Naive thymus-derived CD4-positive, alpha-beta T cell (primary cell): Measurements from ENCODE around the gene FGB. TPM values are rescaled to one million over a fixed set of nuclear protein-coding genes. Genes with fewer than 3 reads are reported as not detected.

Source experiments
- ATAC-seq: fragments of 150-1000 bp; cut with Tn5 transposase; 2 replicates; pipeline ENCODE4 v1.10.0; 2021; ENCODE audit warnings: mild to moderate bottlenecking, moderate library complexity
- CTCF ChIA-PET: fragments of 350-600 bp; sonication (Branson Sonifier 250); formaldehyde crosslinking; loops from one replicate; lab custom pipeline; 2021; ENCODE audit warnings: antibody characterized with exemption; lab: Charles Lee
- POLR2A ChIA-PET: fragments of 350-600 bp; sonication (Branson Sonifier 250); formaldehyde crosslinking; loops from one replicate; lab custom pipeline; 2021; ENCODE audit warnings: antibody characterized with exemption, inconsistent platforms; lab: Charles Lee
- DNase-seq, 9 donors: peaks; one replicate each; pipeline versions ENCODE4 v3.0.0 to v3.0.0-alpha.2; 2020 to 2022; ENCODE audit warnings: mixed read lengths in 1 of 9
- H3K27ac ChIP-seq: one replicate; pipeline ENCODE4 v1.7.0; 2013; ENCODE audit warnings: mild to moderate bottlenecking, low read depth, low read length, moderate library complexity
- H3K27me3 ChIP-seq, 2 donors: one replicate each; pipeline ENCODE4 v1.7.0; 2013; ENCODE audit warnings: low read length in 2 of 2, mild to moderate bottlenecking in 2 of 2, moderate library complexity in 2 of 2; ENCODE audit not compliant: control insufficient read depth in 2 of 2, insufficient read depth in 2 of 2
- H3K36me3 ChIP-seq, 3 experiments: 1 replicate in 2 of 3; 2 replicates in 1 of 3; pipeline ENCODE4 v1.7.0; 2013; ENCODE audit warnings: low read length in 3 of 3, mild to moderate bottlenecking in 3 of 3, moderate library complexity in 1 of 3; ENCODE audit not compliant: insufficient read depth in 3 of 3, control insufficient read depth in 2 of 3
- H3K4me1 ChIP-seq, 2 donors: one replicate each; pipeline ENCODE4 v1.7.0; 2013; ENCODE audit warnings: low read length in 2 of 2, mild to moderate bottlenecking in 2 of 2, moderate library complexity in 1 of 2; ENCODE audit not compliant: control insufficient read depth in 2 of 2, insufficient read depth in 2 of 2
- H3K4me3 ChIP-seq: 2 replicates; pipeline ENCODE4 v1.7.0; 2013; ENCODE audit warnings: mild to moderate bottlenecking, low read length
- H3K9me3 ChIP-seq, 3 experiments: 1 replicate in 2 of 3; 2 replicates in 1 of 3; pipeline ENCODE4 v1.7.0; 2013; ENCODE audit warnings: low read length in 3 of 3; ENCODE audit not compliant: control insufficient read depth in 2 of 3
- H3K27ac Mint-ChIP-seq, 9 donors: one replicate each; pipeline ENCODE4 v1.8.0; 2020 to 2022; ENCODE audit warnings: mixed read lengths in 9 of 9, mild to moderate bottlenecking in 8 of 9, moderate library complexity in 5 of 9, inconsistent platforms in 2 of 9
- H3K27me3 Mint-ChIP-seq, 5 donors: one replicate each; pipeline ENCODE4 v1.8.0; 2021 to 2022; ENCODE audit warnings: mixed read lengths in 5 of 5, mild to moderate bottlenecking in 1 of 5
- H3K36me3 Mint-ChIP-seq, 5 donors: one replicate each; pipeline ENCODE4 v1.8.0; 2020 to 2022; ENCODE audit warnings: mixed read lengths in 5 of 5, mild to moderate bottlenecking in 3 of 5, inconsistent platforms in 1 of 5
- H3K4me1 Mint-ChIP-seq, 7 donors: one replicate each; pipeline ENCODE4 v1.8.0; 2020 to 2022; ENCODE audit warnings: mixed read lengths in 7 of 7, mild to moderate bottlenecking in 3 of 7, inconsistent platforms in 1 of 7
- H3K4me3 Mint-ChIP-seq, 10 donors: one replicate each; pipeline ENCODE4 v1.8.0; 2020 to 2022; ENCODE audit warnings: mild to moderate bottlenecking in 10 of 10, mixed read lengths in 10 of 10, moderate library complexity in 6 of 10, inconsistent platforms in 2 of 10
- H3K9me3 Mint-ChIP-seq, 11 donors: one replicate each; pipeline ENCODE4 v1.8.0; 2020 to 2022; ENCODE audit warnings: mixed read lengths in 11 of 11, mild to moderate bottlenecking in 4 of 11, inconsistent platforms in 1 of 11, moderate library complexity in 1 of 11
- intact Hi-C, 2 donors: fragments of 100-400 bp; cut with micrococcal nuclease; formaldehyde crosslinking; loops; one replicate each; pipeline ENCODE4 v1.15.1; 2023
- polyA plus RNA-seq, 2 donors: library from polyadenylated mRNA; unstranded; fragments of 300-500 nt; fragmentation: Illumina TruSeq; gene quantifications; one replicate each; pipeline ENCODE4 v1.2.3, GENCODE V29; 2021
- total RNA-seq, 6 experiments: library from RNA in 5 of 6; stranded (reverse) in 5 of 6; gene quantifications; 1 replicate in 5 of 6; 2 replicates in 1 of 6; pipeline ENCODE4 v1.2.3 and lab custom pipeline; 2021 to 2026

Gene FGB
- total and polyA plus RNA-seq, 7 experiments from 2014 or later, result not detected

GRCh38 chr4:154527308-154527707, 35.5 kb upstream of the FGB start:
- Histone ChIP-seq H3K4me3 (no peak overlapping the region), H3K4me1 (no peaks in the 10 kb centered on the region), H3K27ac (no peak overlapping the region), H3K36me3 (no peaks in the 10 kb centered on the region), H3K9me3 (no peaks in the 10 kb centered on the region), H3K27me3 (no peaks in the 10 kb centered on the region)
- Mint-ChIP-seq H3K4me1 (peaks cover 0 to 3% (median 0%) of the 10 kb centered on the region in 7 donors), H3K4me3 (no peak overlapping the region), H3K36me3 (no peaks in the 10 kb centered on the region), H3K9me3 (peaks cover 0 to 3% (median 0%) of the 10 kb centered on the region in 11 donors), H3K27ac (no peak overlapping the region), H3K27me3 (peaks cover 15 to 32% (median 23%) of the 10 kb centered on the region in 5 donors)
- DNase-seq (no peak), ATAC-seq (no peak)
- intact Hi-C loops, result no loop called here
- ChIA-PET POLR2A (no interaction called here), CTCF (no interaction called here)

- no peak for DNase-seq
- H3K27me3 ChIP-seq, result no peaks in the 10 kb centered on the region
- H3K27ac ChIP-seq, result no peak overlapping the region
- Mint-ChIP-seq H3K4me1 (peaks cover 0 to 3% (median 0%) of the 10 kb centered on the region in 7 donors), H3K4me3 (no peak overlapping the region), H3K36me3 (no peaks in the 10 kb centered on the region), H3K9me3 (peaks cover 0 to 1% (median 0%) of the 10 kb centered on the region in 11 donors), H3K27ac (no peak overlapping the region), H3K27me3 (peaks cover 9 to 29% (median 17%) of the 10 kb centered on the region in 5 donors)
- H3K9me3 ChIP-seq, result no peaks in the 10 kb centered on the region
- no peak overlapping the region for H3K4me3 ChIP-seq
- ChIA-PET POLR2A (no interaction called here), CTCF (no interaction called here)
- H3K36me3 ChIP-seq, result no peaks in the 10 kb centered on the region
- intact Hi-C loops, result no loop called here
- ATAC-seq, result no peak
- no peaks in the 10 kb centered on the region for H3K4me1 ChIP-seq
These were observed 33.9 kb upstream of the FGB start for GRCh38 chr4:154528869-154529268.

GRCh38 chr4:154529728-154530519, 32.9 kb upstream of the FGB start:
- no peak overlapping the region for H3K27ac ChIP-seq
- no peak overlapping the region for H3K4me3 Mint-ChIP-seq
- H3K27me3 ChIP-seq, result no peaks in the 10 kb centered on the region
- no peak overlapping the region for H3K4me3 ChIP-seq
- H3K4me1 Mint-ChIP-seq, result peaks cover 0 to 3% (median 0%) of the 10 kb centered on the region in 7 donors
- no peaks in the 10 kb centered on the region for H3K4me1 ChIP-seq
- no peaks in the 10 kb centered on the region for H3K9me3 ChIP-seq
- POLR2A ChIA-PET, result no interaction called here
- ATAC-seq (no peak), DNase-seq (no peak)
- CTCF ChIA-PET, result interaction anchor here (0.7 to 0.8 kb wide), 2 partner anchors 20 to 91 kb away, joined by 3 to 5 read pairs; partner anchors contain the start of gene PLRG1
- intact Hi-C loops, result no loop called here
- no peak overlapping the region for H3K27ac Mint-ChIP-seq
- peaks cover 0 to 3% (median 0%) of the 10 kb centered on the region in 5 donors for H3K36me3 Mint-ChIP-seq
- peaks cover 0 to 1% (median 0%) of the 10 kb centered on the region in 11 donors for H3K9me3 Mint-ChIP-seq
- H3K36me3 ChIP-seq, result no peaks in the 10 kb centered on the region
- H3K27me3 Mint-ChIP-seq, result peaks cover 9 to 29% (median 15%) of the 10 kb centered on the region in 5 donors

- H3K27me3 ChIP-seq, result no peaks in the 10 kb centered on the region
- ATAC-seq (no peak), DNase-seq (no peak)
- Mint-ChIP-seq H3K27me3 (peaks cover 0 to 8% (median 0%) of the 10 kb centered on the region in 5 donors), H3K4me1 (no peaks in the 10 kb centered on the region), H3K4me3 (no peak overlapping the region), H3K27ac (peak overlapping the region in 5 of 9 donors; percentile 7 to 51 (median 27)), H3K9me3 (no peaks in the 10 kb centered on the region), H3K36me3 (peaks cover 0 to 16% (median 7%) of the 10 kb centered on the region in 5 donors)
- no peak overlapping the region for H3K4me3 ChIP-seq
- ChIA-PET CTCF (no interaction called here), POLR2A (no interaction called here)
- no peaks in the 10 kb centered on the region for H3K9me3 ChIP-seq
- H3K4me1 ChIP-seq, result no peaks in the 10 kb centered on the region
- H3K36me3 ChIP-seq, result peaks cover 0 to 22% (median 3%) of the 10 kb centered on the region in 3 experiments
- H3K27ac ChIP-seq, result no peak overlapping the region
- intact Hi-C loops, result no loop called here
These were observed 28.5 kb upstream of the FGB start for GRCh38 chr4:154534296-154534695.

- Histone ChIP-seq H3K9me3 (no peaks in the 10 kb centered on the region), H3K27me3 (no peaks in the 10 kb centered on the region), H3K4me1 (no peaks in the 10 kb centered on the region), H3K4me3 (no peak overlapping the region), H3K36me3 (peaks cover 26 to 94% (median 70%) of the 10 kb centered on the region in 3 experiments), H3K27ac (no peak overlapping the region)
- ATAC-seq (no peak), DNase-seq (no peak)
- peaks cover 2 to 10% (median 3%) of the 10 kb centered on the region in 7 donors for H3K4me1 Mint-ChIP-seq
- intact Hi-C loops, result no loop called here
- peaks cover 14 to 52% (median 31%) of the 10 kb centered on the region in 5 donors for H3K36me3 Mint-ChIP-seq
- no peak overlapping the region for H3K4me3 Mint-ChIP-seq
- no peaks in the 10 kb centered on the region for H3K27me3 Mint-ChIP-seq
- H3K9me3 Mint-ChIP-seq, result peaks cover 0 to 4% (median 0%) of the 10 kb centered on the region in 11 donors
- CTCF ChIA-PET, result interaction anchor here (0.8 kb wide), 1 partner anchor 21 kb away, joined by 3 read pairs; no protein-coding TSS in a partner anchor
- peak overlapping the region in 2 of 9 donors; percentile 9 to 14 for H3K27ac Mint-ChIP-seq
- POLR2A ChIA-PET, result no interaction called here
These were observed 20.4 kb upstream of the FGB start for GRCh38 chr4:154542271-154542879.

GRCh38 chr4:154545689-154546088, 17.1 kb upstream of the FGB start:
- CTCF ChIA-PET, result no interaction called here
- H3K9me3 Mint-ChIP-seq, result peaks cover 0 to 4% (median 0%) of the 10 kb centered on the region in 11 donors
- Histone ChIP-seq H3K27me3 (no peaks in the 10 kb centered on the region), H3K36me3 (peaks cover 24 to 68% (median 63%) of the 10 kb centered on the region in 3 experiments), H3K4me3 (no peak overlapping the region), H3K27ac (no peak overlapping the region), H3K9me3 (no peaks in the 10 kb centered on the region), H3K4me1 (peaks cover 6 to 14% of the 10 kb centered on the region in 2 donors)
- H3K4me1 Mint-ChIP-seq, result peaks cover 15 to 32% (median 28%) of the 10 kb centered on the region in 7 donors
- H3K4me3 Mint-ChIP-seq, result no peak overlapping the region
- no peak for ATAC-seq
- peaks cover 12 to 35% (median 23%) of the 10 kb centered on the region in 5 donors for H3K36me3 Mint-ChIP-seq
- intact Hi-C loops, result no loop called here
- POLR2A ChIA-PET, result no interaction called here
- DNase-seq, result no peak
- H3K27me3 Mint-ChIP-seq, result no peaks in the 10 kb centered on the region
- no peak overlapping the region for H3K27ac Mint-ChIP-seq
